ENCODE data around the gene KIF1B. TPM values are rescaled to one million over a fixed set of nuclear protein-coding genes. Genes with fewer than 3 reads are reported as not detected.
A peak's percentile ranks its signal among the peaks of the same experiment; 100 is the strongest.

KIF1B gene
- total and polyA plus RNA-seq, 7 donors, result 31.8 to 391 (median 326) TPM

- H3K4me1 ChIP-seq, result peaks cover 9% of the 10 kb centered on the region
- no peak for ATAC-seq
- H3K9me3 ChIP-seq, result no peaks in the 10 kb centered on the region
- no peak for DNase-seq
- no peaks in the 10 kb centered on the region for H3K27me3 ChIP-seq (ENCODE audit: insufficient read depth in 3 of 3, low read length in 2 of 3)
- no peak overlapping the region for H3K4me3 ChIP-seq
- H3K27ac ChIP-seq, result no peak overlapping the region
- H3K36me3 ChIP-seq (ENCODE audit: insufficient read depth in 1 of 2, low read depth in 1 of 2), result peaks cover 10 to 31% of the 10 kb centered on the region in 2 donors
- 65 to 85% (median 84%) methylated on average over 7 of the region's 7 CpGs for WGBS, 3 donors
- TF ChIP-seq CTCF (IDR thresholded peaks at IDR 0.05), result no peak
- intact Hi-C loops (cut with DNase I), result no loop called here
Measured at GRCh38 chr1:10181154-10181553, 29.2 kb upstream of the KIF1B start.

- Histone ChIP-seq H3K27ac (no peak overlapping the region), H3K4me3 (no peak overlapping the region), H3K27me3 (ENCODE audit: insufficient read depth in 3 of 3, low read length in 2 of 3) (no peaks in the 10 kb centered on the region), H3K36me3 (ENCODE audit: insufficient read depth in 1 of 2, low read depth in 1 of 2) (peaks cover 0 to 10% of the 10 kb centered on the region in 2 donors), H3K9me3 (no peaks in the 10 kb centered on the region), H3K4me1 (no peaks in the 10 kb centered on the region)
- ATAC-seq (peak in 1 of 4 donors; percentile 29), DNase-seq (no peak)
- intact Hi-C loops (cut with DNase I), result no loop called here
- no peak for TF ChIP-seq CTCF (IDR thresholded peaks at IDR 0.05)
- WGBS, 3 donors, result 90 to 97% (median 92%) methylated on average over 2 of the region's 2 CpGs
Measured at GRCh38 chr1:10185759-10186158, 24.6 kb upstream of the KIF1B start.

- 77 to 81% (median 78%) methylated on average over 12 of the region's 12 CpGs for WGBS, 3 donors
- Histone ChIP-seq H3K4me3 (no peak overlapping the region), H3K36me3 (ENCODE audit: insufficient read depth in 1 of 2, low read depth in 1 of 2) (peaks cover 0 to 3% of the 10 kb centered on the region in 2 donors), H3K27me3 (ENCODE audit: insufficient read depth in 3 of 3, low read length in 2 of 3) (no peaks in the 10 kb centered on the region), H3K4me1 (no peaks in the 10 kb centered on the region), H3K9me3 (no peaks in the 10 kb centered on the region), H3K27ac (no peak overlapping the region)
- intact Hi-C loops (cut with DNase I), result no loop called here
- ATAC-seq, result peak in 1 of 4 donors; percentile 29
- TF ChIP-seq CTCF (IDR thresholded peaks at IDR 0.05), result no peak
- DNase-seq, result no peak
Measured at GRCh38 chr1:10186331-10187025, 23.9 kb upstream of the KIF1B start.

GRCh38 chr1:10187026-10187334, 23.4 kb upstream of the KIF1B start:
- DNase-seq, result no peak
- no peak for TF ChIP-seq CTCF (IDR thresholded peaks at IDR 0.05)
- Histone ChIP-seq H3K9me3 (no peaks in the 10 kb centered on the region), H3K4me3 (no peak overlapping the region), H3K27ac (no peak overlapping the region), H3K27me3 (ENCODE audit: insufficient read depth in 3 of 3, low read length in 2 of 3) (no peaks in the 10 kb centered on the region), H3K36me3 (ENCODE audit: insufficient read depth in 1 of 2, low read depth in 1 of 2) (no peaks in the 10 kb centered on the region), H3K4me1 (no peaks in the 10 kb centered on the region)
- 97 to 98% (median 97%) methylated on average over 4 of the region's 4 CpGs for WGBS, 3 donors
- ATAC-seq, result peak in 1 of 4 donors; percentile 45
- intact Hi-C loops (cut with DNase I), result no loop called here

GRCh38 chr1:10188133-10188650, 22.2 kb upstream of the KIF1B start:
- intact Hi-C loops (cut with DNase I), result no loop called here

More at GRCh38 chr1:10188133-10188650, 22.2 kb upstream of the KIF1B start:
- WGBS, 3 donors, result 92 to 97% (median 95%) methylated on average over 2 of the region's 2 CpGs
- no peak for ATAC-seq
- DNase-seq, result no peak
- Histone ChIP-seq H3K9me3 (no peaks in the 10 kb centered on the region), H3K27ac (no peak overlapping the region), H3K4me1 (no peaks in the 10 kb centered on the region), H3K27me3 (ENCODE audit: insufficient read depth in 3 of 3, low read length in 2 of 3) (no peaks in the 10 kb centered on the region), H3K36me3 (ENCODE audit: insufficient read depth in 1 of 2, low read depth in 1 of 2) (no peaks in the 10 kb centered on the region), H3K4me3 (no peak overlapping the region)
- TF ChIP-seq CTCF (IDR thresholded peaks at IDR 0.05), result no peak
